T-cell (primary cell): Measurements from ENCODE around the gene C1QTNF9. TPM values are rescaled to one million over a fixed set of nuclear protein-coding genes. Genes with fewer than 3 reads are reported as not detected.
"Not testable (repeated sequence)": the region's sequence is repeated elsewhere in the genome, so short reads cannot be mapped to it uniquely, and the experiment has no call there.

Experiments used
- ATAC-seq, 4 experiments: fragments of 200-7000 bp in 3 of 4; fragments of 150-1000 bp in 1 of 4; cut with Tn5 transposase; replicated peaks in 1 of 4; 1 replicate in 3 of 4; 2 replicates in 1 of 4; pipeline ENCODE4 v1.10.0; 2021; ENCODE audit warnings: moderate library complexity in 3 of 4, mild to moderate bottlenecking in 2 of 4, moderate number of reproducible peaks in 1 of 4
- CTCF ChIA-PET, 2 donors: fragments of 300-600 bp; sonication (Branson Sonifier 250); formaldehyde crosslinking; loops; one replicate each; lab custom pipeline; 2022; ENCODE audit warnings: antibody characterized with exemption in 2 of 2; lab: Charles Lee
- POLR2A ChIA-PET, 2 donors: fragments of 300-600 bp; sonication (Branson Sonifier 250); formaldehyde crosslinking; loops; one replicate each; lab custom pipeline; 2022; ENCODE audit warnings: antibody characterized with exemption in 2 of 2; lab: Charles Lee
- DNase-seq, 35 experiments: peaks; one replicate each; pipeline versions ENCODE4 v3.0.0 to v3.0.0-alpha.2; 2013 to 2023
- H3K27ac ChIP-seq: one replicate; pipeline ENCODE4 v1.5.1; 2013; ENCODE audit warnings: low read length
- H3K27me3 ChIP-seq, 2 experiments: replicated peaks in 1 of 2; 1 replicate in 1 of 2; 2 replicates in 1 of 2; pipeline versions ENCODE4 v1.6.1 to v1.7.0; 2013; ENCODE audit warnings: low read length in 1 of 2, mixed read lengths in 1 of 2; ENCODE audit not compliant: control insufficient read depth in 2 of 2, insufficient read depth in 2 of 2; ENCODE audit errors: extremely low read depth in 1 of 2
- H3K36me3 ChIP-seq, 2 donors: 1 replicate in 1 of 2; 2 replicates in 1 of 2; pipeline versions ENCODE4 v1.6.1 to v1.7.0; 2013; ENCODE audit warnings: low read length in 1 of 2; ENCODE audit not compliant: control insufficient read depth in 2 of 2, insufficient read depth in 1 of 2; ENCODE audit errors: extremely low read depth in 1 of 2
- H3K4me1 ChIP-seq, 2 experiments: 1 replicate in 1 of 2; 2 replicates in 1 of 2; pipeline versions ENCODE4 v1.6.1 to v1.7.0; 2013; ENCODE audit warnings: low read length in 2 of 2, mixed read lengths in 1 of 2; ENCODE audit not compliant: insufficient read depth in 2 of 2, control insufficient read depth in 1 of 2; ENCODE audit errors: extremely low read depth in 1 of 2
- H3K4me3 ChIP-seq, 2 donors: 1 replicate in 1 of 2; 2 replicates in 1 of 2; pipeline versions ENCODE4 v1.5.1 to v1.7.0; 2013; ENCODE audit warnings: mild to moderate bottlenecking in 2 of 2, low read length in 1 of 2, moderate library complexity in 1 of 2; ENCODE audit not compliant: control insufficient read depth in 1 of 2; ENCODE audit errors: extremely low read depth in 1 of 2
- H3K9me3 ChIP-seq: 2 replicates; pipeline ENCODE4 v1.7.0; 2013
- H3K27ac Mint-ChIP-seq, 2 donors: one replicate each; pipeline ENCODE4 v1.8.0; 2020 to 2021; ENCODE audit warnings: mild to moderate bottlenecking in 2 of 2, mixed read lengths in 2 of 2
- H3K27me3 Mint-ChIP-seq, 2 donors: one replicate each; pipeline ENCODE4 v1.8.0; 2021 to 2022; ENCODE audit warnings: mixed read lengths in 2 of 2
- H3K36me3 Mint-ChIP-seq: one replicate; pipeline ENCODE4 v1.8.0; 2021; ENCODE audit warnings: mixed read lengths
- H3K4me1 Mint-ChIP-seq, 3 donors: one replicate each; pipeline ENCODE4 v1.8.0; 2020 to 2022; ENCODE audit warnings: mixed read lengths in 3 of 3, mild to moderate bottlenecking in 1 of 3
- H3K4me3 Mint-ChIP-seq, 3 donors: one replicate each; pipeline ENCODE4 v1.8.0; 2020 to 2022; ENCODE audit warnings: mild to moderate bottlenecking in 3 of 3, mixed read lengths in 3 of 3, moderate library complexity in 3 of 3
- H3K9me3 Mint-ChIP-seq, 3 donors: one replicate each; pipeline ENCODE4 v1.8.0; 2020 to 2022; ENCODE audit warnings: mixed read lengths in 3 of 3
- WGBS: methylation state at CpG from one replicate; pipeline ENCODE4 v1.1.5; 2013; ENCODE audit warnings: missing lambda C conversion rate; ENCODE audit not compliant: insufficient coverage; 5-methylcytosine and 5-hydroxymethylcytosine counted together
- total RNA-seq, 35 experiments: library from RNA in 6 of 35; stranded (reverse) in 6 of 35; fragments of 120-200 nt in 1 of 35; gene quantifications; one replicate each; pipeline versions ENCODE4 v1.2.1 to v1.2.4 and lab custom pipeline; 2013 to 2026

The C1QTNF9 gene
- total RNA-seq, 5 donors from 2014 or later (not counting 1 experiment from before 2014, with no cell fraction given): 0.23 TPM; not detected in 4

DNA sequence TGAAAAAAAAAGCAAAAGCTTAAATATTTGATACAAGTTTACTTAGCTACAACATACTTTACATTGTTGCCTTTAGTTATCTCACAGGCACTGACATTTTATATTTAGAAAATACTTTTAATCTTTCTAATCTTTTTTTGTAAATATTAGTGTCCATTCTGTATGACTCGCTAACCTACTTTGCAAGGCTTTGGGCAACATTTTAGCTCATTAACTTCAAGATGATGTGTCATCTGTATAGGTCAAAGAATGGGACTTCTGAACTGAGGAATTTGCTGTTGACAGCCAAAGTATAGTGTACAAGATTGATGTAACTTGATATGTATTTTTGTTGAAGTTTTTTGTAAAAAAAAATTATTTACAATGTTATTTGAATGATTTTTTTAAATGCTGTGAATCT, 2.7 kb upstream of the C1QTNF9 start:
- peaks cover 0 to 2% (median 2%) of the 10 kb centered on the region in 3 donors for H3K4me1 Mint-ChIP-seq
- peaks cover 7 to 47% of the 10 kb centered on the region in 2 donors for H3K36me3 ChIP-seq
- WGBS: 100% methylated on average over 1 of the region's 1 CpG
- peaks cover 37% of the 10 kb centered on the region for H3K36me3 Mint-ChIP-seq
- ATAC-seq (no peak), DNase-seq (no peak)
- ChIA-PET CTCF (interaction anchor here in 1 of 2 donors (0.6 kb wide), 1 partner anchor 14 kb away, joined by 3 read pairs; no protein-coding TSS in a partner anchor), POLR2A (interaction anchor here (0.5 to 0.7 kb wide), 2 partner anchors 16 to 42 kb away, joined by 3 read pairs; no protein-coding TSS in a partner anchor)
- H3K27me3 ChIP-seq: no peaks in the 10 kb centered on the region
- H3K4me3 Mint-ChIP-seq: no peak overlapping the region
- no peak overlapping the region for H3K27ac Mint-ChIP-seq
- H3K4me1 ChIP-seq: no peaks in the 10 kb centered on the region
- H3K9me3 Mint-ChIP-seq: no peaks in the 10 kb centered on the region
- no peak overlapping the region for H3K4me3 ChIP-seq
- no peaks in the 10 kb centered on the region for H3K27me3 Mint-ChIP-seq
- H3K9me3 ChIP-seq: no peaks in the 10 kb centered on the region
- H3K27ac ChIP-seq: no peak overlapping the region

DNA sequence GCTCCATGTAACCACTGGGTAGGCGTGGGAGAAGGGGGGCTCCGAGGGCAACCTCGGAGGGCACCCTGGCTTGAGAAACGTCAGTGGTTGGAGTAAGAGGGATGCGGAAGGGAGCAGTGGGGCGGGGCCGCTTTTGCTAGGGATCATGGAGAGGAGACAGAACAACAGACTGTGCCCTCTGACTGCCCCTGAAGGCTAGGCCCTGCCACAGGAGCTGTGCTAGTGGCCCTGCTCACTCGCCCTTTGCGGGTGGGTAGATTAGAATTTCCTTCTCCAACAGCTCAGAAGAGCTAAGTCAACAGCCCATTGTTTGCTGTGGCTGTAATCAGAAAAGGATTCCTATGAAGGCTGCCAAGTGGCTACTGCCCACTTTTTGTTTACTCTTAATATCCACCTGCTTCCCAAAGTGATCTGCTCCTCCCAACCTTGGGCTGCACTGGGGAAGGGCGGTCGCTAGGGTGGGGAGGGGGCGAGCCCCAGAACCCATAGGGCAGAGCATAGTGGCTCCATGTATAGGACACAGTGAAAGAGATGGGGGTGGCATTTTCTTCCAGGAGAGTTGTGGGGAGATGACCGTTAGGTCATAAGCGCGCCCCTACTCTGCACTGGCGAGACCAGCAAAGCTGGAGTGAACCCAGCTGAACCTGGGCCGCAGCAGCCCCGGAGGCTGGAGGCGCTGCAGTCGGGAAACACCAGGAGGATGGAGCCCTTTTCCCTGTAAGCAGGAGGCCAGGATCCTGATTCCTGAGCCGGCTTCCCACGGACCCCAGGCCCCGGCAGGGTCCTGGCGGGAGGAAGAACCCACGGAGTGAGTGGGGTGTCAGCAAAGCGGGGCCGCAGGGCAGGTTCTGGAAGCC, 1.9 kb upstream of the C1QTNF9 start:
- Histone ChIP-seq H3K9me3 (no peaks in the 10 kb centered on the region), H3K27me3 (no peaks in the 10 kb centered on the region), H3K36me3 (peaks cover 7 to 39% of the 10 kb centered on the region in 2 donors), H3K4me3 (no peak overlapping the region), H3K4me1 (no peaks in the 10 kb centered on the region), H3K27ac (no peak overlapping the region)
- H3K4me1 Mint-ChIP-seq: peaks cover 0 to 2% (median 2%) of the 10 kb centered on the region in 3 donors
- H3K27me3 Mint-ChIP-seq: no peaks in the 10 kb centered on the region
- DNase-seq (no peak), ATAC-seq (peak in 2 of 4 experiments; percentile 14 to 33)
- H3K4me3 Mint-ChIP-seq: no peak overlapping the region
- WGBS: 93% methylated on average over 17 of the region's 27 CpGs
- CTCF ChIA-PET: no interaction called here
- H3K27ac Mint-ChIP-seq: no peak overlapping the region
- no peaks in the 10 kb centered on the region for H3K9me3 Mint-ChIP-seq
- POLR2A ChIA-PET: interaction anchor here in 1 of 2 donors (0.5 kb wide), 1 partner anchor 43 kb away, joined by 3 read pairs; no protein-coding TSS in a partner anchor
- peaks cover 32% of the 10 kb centered on the region for H3K36me3 Mint-ChIP-seq

DNA sequence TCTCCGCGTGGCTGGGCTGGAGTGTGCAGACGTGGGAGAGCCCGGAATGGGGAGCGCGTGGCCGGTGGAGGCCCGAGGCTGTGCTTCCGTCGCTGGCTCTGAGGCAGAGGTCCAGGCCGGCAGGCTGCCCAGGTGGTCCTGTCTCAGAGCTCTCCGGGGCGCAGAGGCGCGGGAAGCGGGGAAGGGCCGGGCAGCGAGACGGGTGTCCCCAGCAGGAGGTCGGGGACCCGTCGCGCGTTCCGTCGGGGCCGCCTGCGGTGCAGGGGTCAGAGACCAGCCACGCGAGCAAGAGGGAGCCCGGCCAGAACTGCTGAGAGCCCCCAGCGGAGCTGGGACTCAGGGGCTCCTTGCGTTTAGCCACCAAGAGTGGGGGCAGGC, 1.3 kb upstream of the C1QTNF9 start:
- Mint-ChIP-seq H3K4me1 (peaks cover 0 to 2% (median 2%) of the 10 kb centered on the region in 3 donors), H3K9me3 (no peaks in the 10 kb centered on the region), H3K27ac (no peak overlapping the region), H3K36me3 (peaks cover 28% of the 10 kb centered on the region), H3K4me3 (no peak overlapping the region), H3K27me3 (no peaks in the 10 kb centered on the region)
- Histone ChIP-seq H3K4me3 (no peak overlapping the region), H3K9me3 (no peaks in the 10 kb centered on the region), H3K27ac (no peak overlapping the region), H3K27me3 (no peaks in the 10 kb centered on the region), H3K36me3 (peaks cover 5 to 33% of the 10 kb centered on the region in 2 donors), H3K4me1 (no peaks in the 10 kb centered on the region)
- WGBS: 88% methylated on average over 33 of the region's 33 CpGs
- no peak for DNase-seq
- ChIA-PET POLR2A (no interaction called here), CTCF (no interaction called here)
- peak in 2 of 4 experiments; percentile 28 to 42 for ATAC-seq

DNA sequence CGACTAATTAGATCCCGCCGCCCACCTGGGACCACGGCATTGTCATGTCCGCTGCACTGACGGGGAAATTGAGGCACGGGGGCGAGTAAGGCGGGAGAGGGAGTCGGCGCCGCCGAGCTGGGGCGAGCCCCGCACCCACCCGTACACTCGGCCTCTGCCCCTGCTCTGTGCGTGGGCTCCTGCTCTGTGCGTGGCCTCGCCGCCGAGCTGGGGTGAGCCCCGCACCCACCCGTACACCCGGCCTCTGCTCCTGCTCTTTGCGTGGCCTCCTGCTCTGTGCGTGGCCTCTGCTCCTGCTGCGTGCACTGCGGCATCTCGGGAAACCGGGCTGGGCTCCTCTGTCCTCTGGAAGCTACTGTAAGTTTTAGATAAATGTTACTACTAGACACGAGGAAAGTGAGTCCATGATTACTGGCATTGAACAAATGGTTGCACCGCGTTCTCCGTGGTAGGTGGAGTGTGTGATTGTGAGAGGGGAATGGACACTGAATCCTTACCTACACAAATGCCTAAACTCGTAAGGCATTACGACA, 826 bp upstream of the C1QTNF9 start:
- peak in 3 of 4 experiments; percentile 24 to 42 (median 42) for ATAC-seq
- H3K9me3 Mint-ChIP-seq: no peaks in the 10 kb centered on the region
- H3K4me1 Mint-ChIP-seq: peaks cover 0 to 2% (median 2%) of the 10 kb centered on the region in 3 donors
- CTCF ChIA-PET: no interaction called here
- no peaks in the 10 kb centered on the region for H3K4me1 ChIP-seq
- peaks cover under 1 to 28% of the 10 kb centered on the region in 2 donors for H3K36me3 ChIP-seq
- H3K4me3 Mint-ChIP-seq: no peak overlapping the region
- no peak for DNase-seq
- H3K27me3 ChIP-seq: no peaks in the 10 kb centered on the region
- peaks cover 23% of the 10 kb centered on the region for H3K36me3 Mint-ChIP-seq
- no peaks in the 10 kb centered on the region for H3K9me3 ChIP-seq
- no peak overlapping the region for H3K4me3 ChIP-seq
- no peak overlapping the region for H3K27ac Mint-ChIP-seq
- H3K27ac ChIP-seq: no peak overlapping the region
- H3K27me3 Mint-ChIP-seq: no peaks in the 10 kb centered on the region
- WGBS: 94% methylated on average over 29 of the region's 37 CpGs
- POLR2A ChIA-PET: no interaction called here

DNA sequence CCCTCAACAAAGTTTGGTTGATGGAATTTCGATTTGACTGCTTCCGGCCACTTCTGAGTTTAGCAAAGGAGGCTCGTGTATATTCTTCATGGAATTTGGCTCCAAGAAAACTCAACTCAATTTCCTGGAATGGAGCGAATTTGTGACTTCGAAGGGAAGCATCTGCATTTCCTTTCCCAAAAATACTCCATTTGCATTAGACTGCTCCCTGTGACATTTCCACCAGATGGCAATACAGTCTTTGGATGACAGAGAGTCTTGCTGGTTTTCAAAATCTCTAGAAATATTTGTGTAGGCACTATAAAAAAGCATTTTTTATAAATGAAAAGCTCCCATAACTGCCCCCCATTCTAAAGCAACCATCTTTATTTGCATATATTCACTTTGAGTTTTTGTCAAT, 4.1 kb downstream of the C1QTNF9 start:
- CTCF ChIA-PET: interaction anchor here in 1 of 2 donors (0.6 kb wide), 1 partner anchor 19 kb away, joined by 3 read pairs; no protein-coding TSS in a partner anchor
- Histone ChIP-seq H3K27me3 (no peaks in the 10 kb centered on the region), H3K4me3 (no peak overlapping the region), H3K36me3 (no peaks in the 10 kb centered on the region), H3K9me3 (no peaks in the 10 kb centered on the region), H3K4me1 (no peaks in the 10 kb centered on the region), H3K27ac (no peak overlapping the region)
- peaks cover 0 to 2% (median 0%) of the 10 kb centered on the region in 3 donors for H3K4me1 Mint-ChIP-seq
- DNase-seq (no peak), ATAC-seq (no peak)
- no peak overlapping the region for H3K27ac Mint-ChIP-seq
- H3K9me3 Mint-ChIP-seq: no peaks in the 10 kb centered on the region
- H3K36me3 Mint-ChIP-seq: no peaks in the 10 kb centered on the region
- no peak overlapping the region for H3K4me3 Mint-ChIP-seq
- no peaks in the 10 kb centered on the region for H3K27me3 Mint-ChIP-seq
- POLR2A ChIA-PET: no interaction called here
- WGBS: no CpG with 5 or more reads among the region's 5 CpGs

DNA sequence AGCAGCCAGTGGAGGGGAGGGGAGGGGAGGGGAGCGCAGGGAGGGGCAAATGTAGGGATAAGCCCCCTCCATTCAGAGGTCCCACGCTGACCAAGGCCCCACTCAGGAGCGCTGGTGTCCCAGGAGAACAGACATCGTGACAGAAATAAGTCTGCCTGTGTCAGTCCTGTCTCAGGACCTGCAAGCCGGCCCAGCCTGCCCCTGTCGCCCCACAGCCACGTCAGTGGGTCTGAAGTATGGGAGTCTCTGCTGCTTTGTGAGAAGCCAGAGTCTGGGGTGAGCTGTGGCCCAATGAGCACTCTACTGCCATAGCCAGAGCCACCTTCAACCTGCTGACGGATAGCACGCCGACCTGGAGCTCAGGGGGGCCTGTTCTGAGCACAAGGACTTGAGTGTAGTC, 8.5 kb downstream of the C1QTNF9 start:
- DNase-seq, H3K9me3 Mint-ChIP-seq, H3K36me3 ChIP-seq, H3K27ac ChIP-seq, H3K4me3 Mint-ChIP-seq, H3K4me1 ChIP-seq, ATAC-seq, H3K27ac Mint-ChIP-seq, CTCF ChIA-PET, H3K9me3 ChIP-seq, POLR2A ChIA-PET, H3K4me1 Mint-ChIP-seq, H3K27me3 Mint-ChIP-seq, H3K4me3 ChIP-seq, H3K27me3 ChIP-seq, H3K36me3 Mint-ChIP-seq: not testable (repeated sequence)
- WGBS: 93% methylated on average over 3 of the region's 10 CpGs
